ENCODE measurements around the gene MCHR1. TPM values are rescaled to one million over a fixed set of nuclear protein-coding genes. Genes with fewer than 3 reads are reported as not detected.

MCHR1 gene
- total RNA-seq, 4 donors from 2014 or later = 0.27 to 0.40 TPM; not detected in 2

GRCh38 chr22:40659166-40659565, 20.1 kb upstream of the MCHR1 start:
- Histone ChIP-seq H3K27me3 (no peaks in the 10 kb centered on the region), H3K9me3 (no peaks in the 10 kb centered on the region), H3K36me3 (no peaks in the 10 kb centered on the region), H3K4me1 (peaks cover 0 to 15% (median 8%) of the 10 kb centered on the region in 3 donors), H3K4me3 (no peak overlapping the region), H3K27ac (no peak overlapping the region)
- ATAC-seq = no peak
- WGBS, 2 donors (ENCODE audit: low coverage in 1 of 2) = 84 to 85% methylated on average over 4 to 6 of the region's 6 CpGs
- TF ChIP-seq POLR2A (IDR thresholded peaks at IDR 0.05) (no peak), POLR2AphosphoS5 (IDR thresholded peaks at IDR 0.05) (no peak), CTCF (IDR thresholded peaks at IDR 0.05) (no peak), EP300 (IDR thresholded peaks at IDR 0.05) (no peak)

- H3K4me3 ChIP-seq = no peak overlapping the region
- TF ChIP-seq POLR2A (IDR thresholded peaks at IDR 0.05) (no peak), POLR2AphosphoS5 (IDR thresholded peaks at IDR 0.05) (no peak), CTCF (IDR thresholded peaks at IDR 0.05) (no peak), EP300 (IDR thresholded peaks at IDR 0.05) (no peak)
- H3K9me3 ChIP-seq = no peaks in the 10 kb centered on the region
- WGBS, 2 donors (ENCODE audit: low coverage in 1 of 2) = 80 to 92% methylated on average over 1 to 3 of the region's 3 CpGs
- no peaks in the 10 kb centered on the region for H3K36me3 ChIP-seq
- H3K27me3 ChIP-seq = no peaks in the 10 kb centered on the region
- no peak for ATAC-seq
- H3K4me1 ChIP-seq = peaks cover 0 to 17% (median 10%) of the 10 kb centered on the region in 3 donors
- no peak overlapping the region for H3K27ac ChIP-seq
These were observed 18.6 kb upstream of the MCHR1 start for GRCh38 chr22:40660730-40661129.

- no peak overlapping the region for H3K27ac ChIP-seq
- H3K4me3 ChIP-seq = no peak overlapping the region
- no peak for TF ChIP-seq EP300 (IDR thresholded peaks at IDR 0.05)
- no peak for TF ChIP-seq CTCF (IDR thresholded peaks at IDR 0.05)
- TF ChIP-seq POLR2A (IDR thresholded peaks at IDR 0.05) = no peak
- TF ChIP-seq POLR2AphosphoS5 (IDR thresholded peaks at IDR 0.05) = no peak
- H3K9me3 ChIP-seq = no peaks in the 10 kb centered on the region
- WGBS, 2 donors (ENCODE audit: low coverage in 1 of 2) = 50 to 95% methylated on average over 1 to 7 of the region's 7 CpGs
- no peaks in the 10 kb centered on the region for H3K36me3 ChIP-seq
- no peaks in the 10 kb centered on the region for H3K27me3 ChIP-seq
- ATAC-seq = no peak
- H3K4me1 ChIP-seq = peaks cover 0 to 27% (median 10%) of the 10 kb centered on the region in 3 donors
These were observed 17.6 kb upstream of the MCHR1 start for GRCh38 chr22:40661671-40662070.

- Histone ChIP-seq H3K9me3 (no peaks in the 10 kb centered on the region), H3K27ac (peak overlapping the region in 3 of 4 donors; percentile 52 to 72 (median 54)), H3K4me3 (no peak overlapping the region), H3K27me3 (no peaks in the 10 kb centered on the region), H3K4me1 (peaks cover 0 to 42% (median 10%) of the 10 kb centered on the region in 3 donors), H3K36me3 (no peaks in the 10 kb centered on the region)
- TF ChIP-seq POLR2AphosphoS5 (IDR thresholded peaks at IDR 0.05) (no peak), CTCF (IDR thresholded peaks at IDR 0.05) (no peak), POLR2A (IDR thresholded peaks at IDR 0.05) (no peak), EP300 (IDR thresholded peaks at IDR 0.05) (no peak)
- 17% methylated on average over 3 of the region's 4 CpGs; no CpG with 5 or more reads in 1 of the 2 donors for WGBS, 2 donors (ENCODE audit: low coverage in 1 of 2)
- no peak for ATAC-seq
These were observed 14.0 kb upstream of the MCHR1 start for GRCh38 chr22:40665312-40665711.

- H3K27me3 ChIP-seq = no peaks in the 10 kb centered on the region
- H3K4me1 ChIP-seq = peaks cover 0 to 42% (median 10%) of the 10 kb centered on the region in 3 donors
- ATAC-seq = no peak
- H3K9me3 ChIP-seq = no peaks in the 10 kb centered on the region
- H3K4me3 ChIP-seq = no peak overlapping the region
- no peaks in the 10 kb centered on the region for H3K36me3 ChIP-seq
- no peak for TF ChIP-seq EP300 (IDR thresholded peaks at IDR 0.05)
- no peak for TF ChIP-seq POLR2A (IDR thresholded peaks at IDR 0.05)
- TF ChIP-seq POLR2AphosphoS5 (IDR thresholded peaks at IDR 0.05) = no peak
- no peak for TF ChIP-seq CTCF (IDR thresholded peaks at IDR 0.05)
- peak overlapping the region in 2 of 4 donors; percentile 52 to 72 for H3K27ac ChIP-seq
- WGBS, 2 donors (ENCODE audit: low coverage in 1 of 2) = 36 to 37% methylated on average over 3 to 6 of the region's 7 CpGs
These were observed 13.0 kb upstream of the MCHR1 start for GRCh38 chr22:40666151-40666848.
